ENCODE results near the gene STK35. TPM values are rescaled to one million over a fixed set of nuclear protein-coding genes. Genes with fewer than 3 reads are reported as not detected.

Gene STK35
- total RNA-seq, 4 donors from 2014 or later: 15.6 to 20.3 (median 17.9) TPM

DNA sequence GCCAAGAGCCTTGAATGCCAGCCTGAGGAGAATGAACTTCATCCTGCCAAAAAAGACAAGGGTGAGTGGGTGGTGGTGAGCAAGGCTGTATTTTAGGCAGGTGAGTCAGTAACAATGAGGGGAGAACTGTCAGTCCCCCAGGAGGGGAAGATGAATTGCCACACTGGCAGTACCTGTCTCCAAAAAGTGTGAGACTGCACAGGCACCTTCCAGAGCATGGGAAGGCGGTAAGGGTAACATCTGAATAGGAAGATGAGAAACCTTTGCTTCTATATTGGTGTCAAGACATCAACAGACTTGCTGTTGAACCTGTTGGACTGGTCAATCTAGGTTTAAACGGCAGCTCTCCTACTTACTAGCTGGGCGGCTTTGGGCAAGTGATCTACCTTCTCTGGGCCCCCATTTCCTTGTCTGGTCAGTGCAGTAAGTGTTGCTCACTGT is 30.9 kb downstream of the STK35 start:
- peak overlapping the region in 2 of 3 donors; percentile 11 to 37 for H3K27ac ChIP-seq

DNA sequence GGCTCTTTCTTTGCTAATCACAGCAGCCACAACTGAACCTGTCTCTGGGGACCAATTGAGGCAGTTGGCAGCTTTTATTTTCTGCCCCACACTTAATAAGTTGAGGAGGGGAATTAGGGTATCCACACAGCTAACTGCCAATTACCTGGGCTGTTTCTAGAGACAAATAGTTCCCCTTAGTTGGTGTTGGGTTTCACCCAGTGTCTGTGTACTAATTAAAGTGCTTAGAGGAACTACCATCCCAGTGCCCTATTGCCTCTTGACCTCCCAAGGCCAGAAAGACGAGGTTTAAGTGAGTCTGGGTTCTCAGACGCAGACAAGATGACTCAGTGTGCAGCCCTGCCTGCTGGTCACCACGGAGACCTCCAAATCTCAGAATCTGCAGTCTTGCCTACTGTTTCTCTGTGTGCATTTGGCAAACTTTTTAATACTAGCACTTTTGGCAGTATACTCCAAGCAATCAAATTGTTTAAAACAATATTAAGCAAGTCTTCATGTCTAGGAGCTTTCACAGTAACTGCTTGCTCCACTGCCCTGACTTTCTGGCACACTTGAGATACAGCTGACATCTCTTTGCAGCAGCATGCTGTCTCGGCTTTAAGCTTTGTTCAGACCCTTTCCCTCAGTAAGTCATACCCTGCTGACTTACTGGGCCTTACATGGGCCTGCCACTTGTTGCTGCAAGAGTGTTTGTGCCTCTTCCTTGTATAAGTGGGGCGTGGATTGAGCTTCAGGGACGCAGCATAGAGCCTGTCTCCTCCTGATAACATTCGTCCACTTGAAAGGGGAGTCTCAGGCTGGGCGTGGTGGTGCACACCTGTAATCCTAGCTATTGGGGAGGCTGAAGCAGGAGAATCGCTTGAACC is 31.9 kb downstream of the STK35 start:
- H3K36me3 ChIP-seq: no peaks in the 10 kb centered on the region
- DNase-seq: peak; percentile 38 to 41
- TF ChIP-seq POLR2A (IDR thresholded peaks at IDR 0.05): no peak
- TF ChIP-seq, protein P1, sequence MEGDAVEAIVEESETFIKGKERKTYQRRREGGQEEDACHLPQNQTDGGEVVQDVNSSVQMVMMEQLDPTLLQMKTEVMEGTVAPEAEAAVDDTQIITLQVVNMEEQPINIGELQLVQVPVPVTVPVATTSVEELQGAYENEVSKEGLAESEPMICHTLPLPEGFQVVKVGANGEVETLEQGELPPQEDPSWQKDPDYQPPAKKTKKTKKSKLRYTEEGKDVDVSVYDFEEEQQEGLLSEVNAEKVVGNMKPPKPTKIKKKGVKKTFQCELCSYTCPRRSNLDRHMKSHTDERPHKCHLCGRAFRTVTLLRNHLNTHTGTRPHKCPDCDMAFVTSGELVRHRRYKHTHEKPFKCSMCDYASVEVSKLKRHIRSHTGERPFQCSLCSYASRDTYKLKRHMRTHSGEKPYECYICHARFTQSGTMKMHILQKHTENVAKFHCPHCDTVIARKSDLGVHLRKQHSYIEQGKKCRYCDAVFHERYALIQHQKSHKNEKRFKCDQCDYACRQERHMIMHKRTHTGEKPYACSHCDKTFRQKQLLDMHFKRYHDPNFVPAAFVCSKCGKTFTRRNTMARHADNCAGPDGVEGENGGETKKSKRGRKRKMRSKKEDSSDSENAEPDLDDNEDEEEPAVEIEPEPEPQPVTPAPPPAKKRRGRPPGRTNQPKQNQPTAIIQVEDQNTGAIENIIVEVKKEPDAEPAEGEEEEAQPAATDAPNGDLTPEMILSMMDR (IDR thresholded peaks at IDR 0.05): no peak
- no peak overlapping the region for H3K4me3 ChIP-seq (replicated peaks in 1 of 3)
- peaks cover 17 to 64% of the 10 kb centered on the region in 2 donors for H3K4me1 ChIP-seq
- 56 to 61% methylated on average over 9 of the region's 9 CpGs for WGBS, 2 donors
- peak overlapping the region in 2 of 3 donors; percentile 11 to 37 for H3K27ac ChIP-seq
- intact Hi-C loops (cut with DNase I): no loop called here
- H3K27me3 ChIP-seq: no peaks in the 10 kb centered on the region
- no peaks in the 10 kb centered on the region for H3K9me3 ChIP-seq

More for the DNA sequence above, 30.9 kb downstream of the STK35 start:
- no peak for TF ChIP-seq POLR2A (IDR thresholded peaks at IDR 0.05)
- TF ChIP-seq, protein P1 (IDR thresholded peaks at IDR 0.05): no peak
- Histone ChIP-seq H3K36me3 (no peaks in the 10 kb centered on the region), H3K4me3 (replicated peaks in 1 of 3) (no peak overlapping the region), H3K4me1 (peaks cover 17 to 66% of the 10 kb centered on the region in 2 donors), H3K9me3 (no peaks in the 10 kb centered on the region), H3K27me3 (no peaks in the 10 kb centered on the region)
- intact Hi-C loops (cut with DNase I): no loop called here
- DNase-seq: no peak
- 76 to 90% methylated on average over 3 of the region's 3 CpGs for WGBS, 2 donors

DNA sequence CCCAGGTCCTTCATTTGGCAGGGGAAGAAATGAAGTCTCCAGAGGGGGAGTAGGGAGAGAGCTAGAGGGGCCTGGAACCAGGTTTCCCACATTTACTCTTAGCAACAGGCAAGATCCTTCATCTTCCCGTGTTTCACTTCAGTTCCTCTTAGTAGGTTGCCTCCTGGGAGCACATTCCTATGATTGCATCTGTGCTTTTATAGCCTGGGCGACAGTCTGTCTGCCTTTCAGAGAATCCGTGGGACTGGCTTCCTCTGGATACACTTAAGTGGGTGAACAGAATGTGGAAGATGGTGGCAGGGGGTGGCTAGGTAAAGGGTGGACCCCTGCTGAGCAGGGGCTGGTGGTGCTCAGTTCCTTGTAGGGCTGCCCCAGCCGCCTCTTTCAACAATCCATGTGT is 33.4 kb downstream of the STK35 start:
- intact Hi-C loops (cut with DNase I): no loop called here
- TF ChIP-seq, protein P1 (IDR thresholded peaks at IDR 0.05): no peak
- TF ChIP-seq POLR2A (IDR thresholded peaks at IDR 0.05): no peak
- H3K9me3 ChIP-seq: no peaks in the 10 kb centered on the region
- H3K4me3 ChIP-seq (replicated peaks in 1 of 3): no peak overlapping the region
- no peaks in the 10 kb centered on the region for H3K27me3 ChIP-seq
- DNase-seq: no peak
- no peaks in the 10 kb centered on the region for H3K36me3 ChIP-seq
- peaks cover 17 to 65% of the 10 kb centered on the region in 2 donors for H3K4me1 ChIP-seq
- 65 to 75% methylated on average over 4 of the region's 4 CpGs for WGBS, 2 donors
- peak overlapping the region in 1 of 3 donors; percentile 26 for H3K27ac ChIP-seq

DNA sequence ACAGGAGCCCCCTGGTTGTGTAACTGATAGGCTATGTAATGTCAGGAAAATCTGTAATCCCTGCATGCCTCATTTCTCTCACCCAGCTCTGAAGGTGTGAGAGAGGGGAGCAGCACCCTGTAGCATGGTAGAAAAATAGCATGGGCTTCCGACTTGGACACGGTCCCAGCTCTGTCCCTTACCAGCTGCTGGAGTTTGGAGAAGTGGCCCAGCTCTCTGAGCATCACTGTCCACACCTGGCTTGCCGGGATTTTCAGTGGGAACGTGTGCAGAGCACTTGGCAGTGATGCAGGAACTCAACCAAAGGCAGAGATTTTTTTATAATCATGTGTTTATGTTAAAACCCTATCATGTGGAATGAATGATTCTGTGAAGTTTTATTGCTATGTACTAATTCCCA is 34.6 kb downstream of the STK35 start:
- DNase-seq: peak; percentile 62 to 67
- H3K27ac ChIP-seq: peak overlapping the region in 1 of 3 donors; percentile 27
- intact Hi-C loops (cut with DNase I): no loop called here
- peaks cover 24 to 70% of the 10 kb centered on the region in 2 donors for H3K4me1 ChIP-seq
- H3K9me3 ChIP-seq: no peaks in the 10 kb centered on the region
- no peak for TF ChIP-seq POLR2A (IDR thresholded peaks at IDR 0.05)
- TF ChIP-seq, protein P1 (IDR thresholded peaks at IDR 0.05): no peak
- WGBS, 2 donors: 41 to 48% methylated on average over 4 of the region's 4 CpGs
- H3K36me3 ChIP-seq: no peaks in the 10 kb centered on the region
- H3K4me3 ChIP-seq (replicated peaks in 1 of 3): no peak overlapping the region
- no peaks in the 10 kb centered on the region for H3K27me3 ChIP-seq
